Stomach (tissue), 4 donors: ENCODE results near the gene CLEC18A.

Experiments
- CTCF ChIP-seq, 7 experiments: fragments of 450-650 bp in 4 of 7; fragments of 200-600 bp in 3 of 7; sonication (generic) in 3 of 7; IDR thresholded peaks; one replicate each; pipeline ENCODE4 v1.5.1; 2016 to 2019; ENCODE audit warnings: antibody characterized with exemption in 7 of 7, control low read depth in 2 of 7, mild to moderate bottlenecking in 1 of 7
- POLR2A ChIP-seq, 4 donors: fragments of 450-650 bp; IDR thresholded peaks; one replicate each; pipeline ENCODE4 v1.6.1; 2016; ENCODE audit warnings: antibody characterized with exemption in 4 of 4, control low read depth in 2 of 4, mild to moderate bottlenecking in 1 of 4, moderate library complexity in 1 of 4
- POLR2AphosphoS5 ChIP-seq, 3 donors: sonication (generic); formaldehyde crosslinking; IDR thresholded peaks; one replicate each; pipeline ENCODE4 v1.6.1; 2016; ENCODE audit warnings: antibody characterized with exemption in 3 of 3

- TF ChIP-seq POLR2A (IDR thresholded peaks at IDR 0.05) = no peak
- no peak for TF ChIP-seq POLR2AphosphoS5 (IDR thresholded peaks at IDR 0.05)
- TF ChIP-seq CTCF (IDR thresholded peaks at IDR 0.05) = no peak
Observed at GRCh38 chr16:69935278-69935711, 15.8 kb upstream of the CLEC18A start.
